Activated CD4-positive, alpha-beta T cell treated with anti-CD3 and anti-CD28 coated beads, Interleukin-2, amount 10 ng/mL, durations not matched to agents 24 days and 14 days (primary cell): ENCODE results near the gene MAST3. TPM values are rescaled to one million over a fixed set of nuclear protein-coding genes. Genes with fewer than 3 reads are reported as not detected.
A peak's percentile ranks its signal among the peaks of the same experiment; 100 is the strongest.

Source experiments
- DNase-seq: peaks from one replicate; pipeline ENCODE4 v3.0.0; 2022
- H3K27ac Mint-ChIP-seq: one replicate; pipeline ENCODE4 v1.8.0; 2022; ENCODE audit warnings: mild to moderate bottlenecking, mixed read lengths
- H3K27me3 Mint-ChIP-seq: one replicate; pipeline ENCODE4 v1.8.0; 2022; ENCODE audit warnings: mixed read lengths
- H3K36me3 Mint-ChIP-seq: one replicate; pipeline ENCODE4 v1.8.0; 2022; ENCODE audit warnings: low read depth, mild to moderate bottlenecking, mixed read lengths
- H3K4me1 Mint-ChIP-seq: one replicate; pipeline ENCODE4 v1.8.0; 2021; ENCODE audit warnings: mixed read lengths
- H3K4me3 Mint-ChIP-seq: one replicate; pipeline ENCODE4 v1.8.0; 2022; ENCODE audit warnings: mild to moderate bottlenecking, moderate library complexity, mixed read lengths
- H3K9me3 Mint-ChIP-seq: one replicate; pipeline ENCODE4 v1.8.0; 2021; ENCODE audit warnings: mixed read lengths
- intact Hi-C: fragments of 100-400 bp; cut with micrococcal nuclease; formaldehyde crosslinking; loops from one replicate; pipeline ENCODE4 v1.15.1; 2023
- total RNA-seq: library from RNA; stranded (reverse); gene quantifications from 2 replicates; pipeline ENCODE4 v1.2.3, GENCODE V29; 2022

MAST3 gene
- total RNA-seq, 1 donor from 2014 or later = 17.2 TPM

DNA sequence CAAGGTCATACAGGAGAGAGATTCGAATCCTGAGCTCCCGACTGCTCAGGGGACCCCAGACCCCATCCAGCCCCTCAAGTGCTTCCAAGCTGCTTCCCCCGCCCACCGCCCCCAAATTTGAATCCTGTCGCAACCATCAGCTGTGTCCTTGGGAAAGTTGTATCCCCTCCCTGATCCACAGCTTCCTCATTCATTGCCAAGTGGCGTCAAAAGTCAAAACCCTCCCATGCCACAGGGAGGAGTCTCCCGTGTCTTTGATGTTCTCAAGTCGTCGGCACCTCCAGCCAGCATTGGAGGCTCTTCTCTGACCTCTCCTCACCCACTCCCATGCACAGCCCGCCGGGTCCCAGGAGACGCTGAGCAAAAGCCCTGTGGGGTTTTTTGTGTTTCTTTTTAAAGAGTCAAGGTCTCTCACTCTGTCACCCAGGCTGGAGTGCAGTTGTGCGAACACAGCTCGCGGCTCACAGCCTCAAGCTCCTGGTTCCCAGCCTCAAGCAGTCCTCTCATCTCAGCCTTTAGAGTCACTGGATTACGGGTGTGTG lies 73.2 kb downstream of the MAST3 start:
- no peak for DNase-seq
- H3K9me3 Mint-ChIP-seq = no peaks in the 10 kb centered on the region
- H3K27me3 Mint-ChIP-seq = no peaks in the 10 kb centered on the region
- intact Hi-C loops = no loop called here
- peaks cover 23% of the 10 kb centered on the region for H3K36me3 Mint-ChIP-seq
- no peak overlapping the region for H3K4me3 Mint-ChIP-seq
- no peak overlapping the region for H3K27ac Mint-ChIP-seq
- peaks cover 21% of the 10 kb centered on the region for H3K4me1 Mint-ChIP-seq

DNA sequence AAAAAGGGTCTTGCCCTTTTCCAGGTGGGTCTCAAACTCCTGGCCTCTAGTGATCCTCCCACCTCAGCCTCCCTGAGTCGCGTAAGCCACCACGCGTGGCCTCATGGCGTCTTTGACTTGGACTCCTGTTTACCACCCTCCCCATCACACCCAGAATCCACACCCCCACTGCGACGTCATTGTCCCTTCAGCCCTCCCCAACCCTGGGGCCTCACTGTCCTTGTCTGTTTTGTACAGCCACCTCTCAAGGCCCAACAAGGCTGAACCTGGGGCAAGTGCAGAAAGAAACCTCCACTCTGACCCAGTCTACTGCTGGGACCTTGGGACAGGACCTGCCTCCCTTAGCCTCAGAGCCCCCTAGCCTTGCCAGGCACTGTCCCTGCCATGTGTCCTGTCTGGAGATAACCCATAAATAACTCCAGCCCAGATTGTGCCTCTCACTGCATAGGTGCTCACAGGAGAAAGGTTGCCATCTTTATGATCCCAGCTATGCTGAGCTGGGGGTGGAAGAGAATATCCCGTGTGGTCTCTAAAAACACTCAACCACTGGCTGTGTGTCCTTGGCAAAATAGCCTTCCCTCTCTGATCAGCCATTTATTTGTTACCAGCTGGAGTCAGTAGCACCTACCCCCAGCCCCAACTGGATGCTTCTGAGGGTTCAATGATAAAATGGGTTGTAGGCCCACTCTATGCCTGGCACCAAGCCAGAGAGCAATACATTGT lies 74.2 kb downstream of the MAST3 start:
- peaks cover 26% of the 10 kb centered on the region for H3K36me3 Mint-ChIP-seq
- no peak for DNase-seq
- H3K9me3 Mint-ChIP-seq = no peaks in the 10 kb centered on the region
- no peak overlapping the region for H3K4me3 Mint-ChIP-seq
- peaks cover 26% of the 10 kb centered on the region for H3K4me1 Mint-ChIP-seq
- intact Hi-C loops = no loop called here
- no peaks in the 10 kb centered on the region for H3K27me3 Mint-ChIP-seq
- peak overlapping the region; percentile 69 for H3K27ac Mint-ChIP-seq

- no peaks in the 10 kb centered on the region for H3K9me3 Mint-ChIP-seq
- H3K27me3 Mint-ChIP-seq = no peaks in the 10 kb centered on the region
- peaks cover 30% of the 10 kb centered on the region for H3K36me3 Mint-ChIP-seq
- peaks cover 26% of the 10 kb centered on the region for H3K4me1 Mint-ChIP-seq
- no peak for DNase-seq
- intact Hi-C loops = no loop called here
- H3K4me3 Mint-ChIP-seq = peak overlapping the region; percentile 50
- H3K27ac Mint-ChIP-seq = no peak overlapping the region
These were observed 74.9 kb downstream of the MAST3 start for GRCh38 chr19:18172331-18173053.

- H3K4me1 Mint-ChIP-seq = peaks cover 24% of the 10 kb centered on the region
- peak overlapping the region; percentile 85 for H3K27ac Mint-ChIP-seq
- peaks cover 33% of the 10 kb centered on the region for H3K36me3 Mint-ChIP-seq
- no peaks in the 10 kb centered on the region for H3K9me3 Mint-ChIP-seq
- H3K4me3 Mint-ChIP-seq = peak overlapping the region; percentile 89
- no peaks in the 10 kb centered on the region for H3K27me3 Mint-ChIP-seq
- no peak for DNase-seq
- intact Hi-C loops = no loop called here
These were observed 75.5 kb downstream of the MAST3 start for GRCh38 chr19:18173054-18173571.

GRCh38 chr19:18173572-18174288 lies 76.2 kb downstream of the MAST3 start, which contains the start of gene IFI30:
Gene IFI30, plus strand, starts transcription at chr19:18173813. Its CDS starts 29 bp downstream, at chr19:18173842.
- peak within 1 kb of the TSS; percentile 89 for H3K4me3 Mint-ChIP-seq
- no peaks in the 10 kb centered on the region for H3K27me3 Mint-ChIP-seq
- peaks cover 33% of the 10 kb centered on the region for H3K36me3 Mint-ChIP-seq
- DNase-seq = peak; percentile 92
- H3K4me1 Mint-ChIP-seq = peaks cover 23% of the 10 kb centered on the region
- peak within 1 kb of the TSS; percentile 85 for H3K27ac Mint-ChIP-seq
- no peaks in the 10 kb centered on the region for H3K9me3 Mint-ChIP-seq
- intact Hi-C loops = no loop called here

DNA sequence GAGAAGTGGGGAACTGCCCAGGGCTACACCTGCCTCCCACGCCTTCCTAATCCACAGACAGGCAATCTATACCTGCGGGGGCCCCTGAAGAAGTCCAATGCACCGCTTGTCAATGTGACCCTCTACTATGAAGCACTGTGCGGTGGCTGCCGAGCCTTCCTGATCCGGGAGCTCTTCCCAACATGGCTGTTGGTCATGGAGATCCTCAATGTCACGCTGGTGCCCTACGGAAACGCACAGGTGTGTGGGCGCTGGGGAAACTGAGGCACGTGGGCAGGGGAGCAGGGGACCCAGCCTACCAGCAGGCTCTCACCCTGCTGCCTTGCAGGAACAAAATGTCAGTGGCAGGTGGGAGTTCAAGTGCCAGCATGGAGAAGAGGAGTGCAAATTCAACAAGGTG lies 77.4 kb downstream of the MAST3 start:
- H3K9me3 Mint-ChIP-seq = no peaks in the 10 kb centered on the region
- H3K4me1 Mint-ChIP-seq = peaks cover 23% of the 10 kb centered on the region
- intact Hi-C loops = no loop called here
- H3K4me3 Mint-ChIP-seq = peak overlapping the region; percentile 89
- peaks cover 32% of the 10 kb centered on the region for H3K36me3 Mint-ChIP-seq
- DNase-seq = no peak
- no peak overlapping the region for H3K27ac Mint-ChIP-seq
- H3K27me3 Mint-ChIP-seq = no peaks in the 10 kb centered on the region

DNA sequence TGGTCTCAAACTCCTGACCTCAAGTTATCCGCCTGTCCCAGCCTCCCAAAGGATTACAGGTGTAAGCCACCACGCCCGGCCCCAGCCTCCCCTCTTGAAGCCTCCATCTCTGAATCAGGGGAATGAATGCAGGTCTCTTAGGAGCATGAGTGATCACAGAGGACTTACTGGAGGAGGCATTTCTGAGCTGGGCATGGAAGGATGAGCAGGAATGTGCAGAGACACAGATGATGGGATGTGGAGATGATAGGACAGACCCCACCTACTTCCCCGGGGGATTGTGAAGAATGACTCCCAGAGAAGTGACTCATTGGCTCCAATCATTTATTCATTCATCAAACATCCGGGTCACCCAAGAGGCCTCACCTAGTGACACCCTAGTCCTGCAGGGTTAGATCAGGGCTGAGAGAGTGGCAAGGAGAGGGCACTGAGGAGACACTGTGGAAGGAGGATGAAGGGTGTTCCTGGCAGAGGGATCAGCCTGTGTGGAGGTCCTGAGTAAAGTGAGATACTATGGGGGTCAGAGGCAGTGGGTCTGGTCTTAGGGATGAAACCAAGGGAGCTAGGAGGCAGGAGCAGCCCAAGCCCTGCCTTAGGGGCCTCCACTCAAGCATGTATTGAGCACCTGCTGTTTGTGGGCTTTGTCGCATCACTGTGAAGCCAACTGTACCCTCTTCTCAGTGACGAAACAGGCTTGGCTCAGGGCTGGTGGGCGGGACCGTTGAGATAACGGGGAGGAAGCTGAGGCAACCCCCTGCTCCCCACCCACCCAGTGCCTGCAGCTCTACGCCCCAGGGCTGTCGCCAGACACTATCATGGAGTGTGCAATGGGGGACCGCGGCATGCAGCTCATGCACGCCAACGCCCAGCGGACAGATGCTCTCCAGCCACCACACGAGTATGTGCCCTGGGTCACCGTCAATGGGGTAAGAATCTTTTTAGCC lies 79.1 kb downstream of the MAST3 start:
- Mint-ChIP-seq H3K36me3 (peaks cover 27% of the 10 kb centered on the region), H3K4me1 (peaks cover 23% of the 10 kb centered on the region), H3K4me3 (no peak overlapping the region), H3K9me3 (no peaks in the 10 kb centered on the region), H3K27me3 (no peaks in the 10 kb centered on the region), H3K27ac (no peak overlapping the region)
- intact Hi-C loops = no loop called here
- no peak for DNase-seq

GRCh38 chr19:18179957-18180356 lies 82.4 kb downstream of the MAST3 start:
- no peaks in the 10 kb centered on the region for H3K27me3 Mint-ChIP-seq
- H3K4me3 Mint-ChIP-seq = no peak overlapping the region
- no peak overlapping the region for H3K27ac Mint-ChIP-seq

DNA sequence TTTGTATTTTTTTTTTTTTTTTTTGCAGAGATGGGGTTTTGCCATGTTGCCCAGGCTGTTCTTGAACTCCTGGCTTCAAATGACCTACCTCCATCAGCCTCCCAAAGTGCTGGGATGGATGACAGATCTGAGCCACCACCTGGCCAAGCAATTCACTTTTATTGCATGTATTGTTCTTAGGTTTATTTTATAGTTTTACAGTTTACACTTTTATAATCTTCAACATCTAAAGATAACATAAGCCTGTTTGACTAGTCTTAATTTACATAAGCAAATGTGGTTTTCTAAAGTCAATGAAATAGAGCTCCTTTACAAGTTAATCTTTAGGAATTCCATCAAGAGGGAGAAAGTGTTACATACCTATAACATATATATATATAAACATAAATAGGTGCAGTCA lies 86.0 kb downstream of the MAST3 start:
- Mint-ChIP-seq H3K27me3 (no peaks in the 10 kb centered on the region), H3K9me3 (no peaks in the 10 kb centered on the region), H3K27ac (no peak overlapping the region), H3K4me3 (no peak overlapping the region), H3K36me3 (peaks cover 2% of the 10 kb centered on the region), H3K4me1 (no peaks in the 10 kb centered on the region)
- intact Hi-C loops = no loop called here
- no peak for DNase-seq

More at GRCh38 chr19:18179957-18180356, 82.4 kb downstream of the MAST3 start:
- Mint-ChIP-seq H3K4me1 (peaks cover 9% of the 10 kb centered on the region), H3K36me3 (peaks cover 25% of the 10 kb centered on the region), H3K9me3 (no peaks in the 10 kb centered on the region)
- no peak for DNase-seq
- intact Hi-C loops = no loop called here

- Mint-ChIP-seq H3K4me3 (no peak overlapping the region), H3K27me3 (no peaks in the 10 kb centered on the region), H3K27ac (no peak overlapping the region), H3K9me3 (no peaks in the 10 kb centered on the region), H3K36me3 (no peaks in the 10 kb centered on the region), H3K4me1 (no peaks in the 10 kb centered on the region)
- intact Hi-C loops = no loop called here
- DNase-seq = no peak
These were observed 88.0 kb downstream of the MAST3 start for GRCh38 chr19:18185538-18185937.

- Mint-ChIP-seq H3K27ac (no peak overlapping the region), H3K4me3 (no peak overlapping the region), H3K27me3 (no peaks in the 10 kb centered on the region), H3K4me1 (peaks cover 21% of the 10 kb centered on the region), H3K36me3 (peaks cover 3% of the 10 kb centered on the region), H3K9me3 (no peaks in the 10 kb centered on the region)
- intact Hi-C loops = no loop called here
- DNase-seq = no peak
These were observed 92.7 kb downstream of the MAST3 start for GRCh38 chr19:18190278-18190677.

GRCh38 chr19:18191640-18192062 lies 94.1 kb downstream of the MAST3 start:
- Mint-ChIP-seq H3K36me3 (peaks cover 3% of the 10 kb centered on the region), H3K27me3 (no peaks in the 10 kb centered on the region), H3K4me3 (peak overlapping the region; percentile 81), H3K4me1 (peaks cover 21% of the 10 kb centered on the region), H3K9me3 (no peaks in the 10 kb centered on the region), H3K27ac (peak overlapping the region; percentile 86)
- DNase-seq = no peak
- intact Hi-C loops = loop anchor here (1.0 to 2.0 kb wide), 4 partner anchors 13 to 131 kb away; partner anchors contain the start of genes LSM4, PIK3R2 and RAB3A
